AG04450 (cell line): Measurements from ENCODE around the gene SNX32. TPM values are rescaled to one million over a fixed set of nuclear protein-coding genes. Genes with fewer than 3 reads are reported as not detected.
A peak's percentile ranks its signal among the peaks of the same experiment; 100 is the strongest.

Experiments
- CTCF ChIA-PET: fragments of 300-600, 350-600 bp; formaldehyde crosslinking; extraction: SDS; loops from one replicate; lab custom pipeline; 2022; ENCODE audit warnings: antibody characterized with exemption, inconsistent platforms; lab: Charles Lee
- POLR2A ChIA-PET: fragments of 350-600 bp; formaldehyde crosslinking; extraction: SDS; loops from one replicate; lab custom pipeline; 2021; ENCODE audit warnings: antibody characterized with exemption, inconsistent platforms; lab: Yijun Ruan, JAX
- DNase-seq: peaks from one replicate; pipeline ENCODE4 v3.0.0-alpha.2; 2011; ENCODE audit warnings: low read depth, low spot score
- H3K27ac ChIP-seq: one replicate; pipeline ENCODE4 v1.5.1; 2012; ENCODE audit warnings: low read depth, low read length, control low read depth
- H3K27me3 ChIP-seq: one replicate; pipeline ENCODE4 v1.6.0; 2012; ENCODE audit warnings: low read length; ENCODE audit not compliant: control insufficient read depth, insufficient read depth
- H3K4me3 ChIP-seq: 2 replicates; pipeline ENCODE4 v1.5.1; 2011; ENCODE audit warnings: mild to moderate bottlenecking, low read depth, low read length, control low read depth
- H3K9me3 ChIP-seq: 2 replicates; pipeline ENCODE4 v1.5.1; 2012; ENCODE audit warnings: low read length; ENCODE audit not compliant: control insufficient read depth, insufficient read depth
- CTCF ChIP-seq: IDR thresholded peaks from 2 replicates; pipeline ENCODE4 v1.5.1; 2011; ENCODE audit warnings: low read depth, low read length, control low read depth, inconsistent platforms
- polyA plus RNA-seq: library from polyadenylated mRNA; depleted of rRNA; stranded (reverse); fragments of >200 nt; gene quantifications from 2 replicates; pipeline ENCODE4 v1.2.3, GENCODE V29; 2011

SNX32 gene
- polyA plus RNA-seq, 1 experiment: 0.30 TPM

GRCh38 chr11:65849771-65850216 lies 16.0 kb downstream of the SNX32 start:
- Histone ChIP-seq H3K27me3 (no peaks in the 10 kb centered on the region), H3K4me3 (no peak overlapping the region), H3K27ac (no peak overlapping the region), H3K9me3 (peaks cover 18% of the 10 kb centered on the region; the same call in 1 of the 2 replicates)
- POLR2A ChIA-PET: interaction anchor here (0.8 to 5.0 kb wide), 5 partner anchors 9 to 137 kb away, joined by 3 to 40 read pairs (median 5); partner anchors contain the start of genes CFL1 and MUS81
- TF ChIP-seq CTCF: no peak
- no peak for DNase-seq
- CTCF ChIA-PET: interaction anchor here (0.6 to 1.9 kb wide), 2 partner anchors 35 to 136 kb away, joined by 3 to 9 read pairs; no protein-coding TSS in a partner anchor

GRCh38 chr11:65850217-65851082 lies 16.7 kb downstream of the SNX32 start:
- Histone ChIP-seq H3K4me3 (no peak overlapping the region), H3K27me3 (no peaks in the 10 kb centered on the region), H3K9me3 (peaks cover 18% of the 10 kb centered on the region; the same call in 1 of the 2 replicates), H3K27ac (no peak overlapping the region)
- no peak for TF ChIP-seq CTCF
- DNase-seq: no peak
- POLR2A ChIA-PET: interaction anchor here (0.8 to 5.0 kb wide), 6 partner anchors 9 to 138 kb away, joined by 3 to 40 read pairs (median 6); partner anchors contain the start of genes CFL1, MUS81 and SNX32
- CTCF ChIA-PET: interaction anchor here (0.6 to 1.9 kb wide), 2 partner anchors 34 to 136 kb away, joined by 3 to 9 read pairs; no protein-coding TSS in a partner anchor

GRCh38 chr11:65851083-65851579 lies 17.4 kb downstream of the SNX32 start:
- Histone ChIP-seq H3K27ac (no peak overlapping the region), H3K4me3 (no peak overlapping the region), H3K9me3 (peaks cover 18% of the 10 kb centered on the region; the same call in 1 of the 2 replicates), H3K27me3 (no peaks in the 10 kb centered on the region)
- no peak for DNase-seq
- peak; percentile 58 for TF ChIP-seq CTCF
- POLR2A ChIA-PET: interaction anchor here (1.2 to 5.0 kb wide), 5 partner anchors 8 to 40 kb away, joined by 3 to 40 read pairs (median 6); partner anchors contain the start of genes CCDC85B, CFL1, MUS81 and SNX32
- CTCF ChIA-PET: interaction anchor here (0.6 to 1.0 kb wide), 2 partner anchors 37 to 121 kb away, joined by 5 read pairs; partner anchors contain the start of gene FIBP

GRCh38 chr11:65851811-65852507 lies 18.2 kb downstream of the SNX32 start:
- POLR2A ChIA-PET: interaction anchor here (0.6 to 5.0 kb wide), 9 partner anchors 7 to 237 kb away, joined by 3 to 40 read pairs (median 5); partner anchors contain the start of genes CCDC85B, CFL1, FIBP and MUS81
- Histone ChIP-seq H3K27ac (no peak overlapping the region), H3K9me3 (peaks cover 18% of the 10 kb centered on the region; the same call in 1 of the 2 replicates), H3K27me3 (no peaks in the 10 kb centered on the region), H3K4me3 (no peak overlapping the region)
- no peak for DNase-seq
- CTCF ChIA-PET: interaction anchor here (0.6 to 1.0 kb wide), 3 partner anchors 14 to 120 kb away, joined by 3 to 5 read pairs (median 5); partner anchors contain the start of gene FIBP
- TF ChIP-seq CTCF: no peak
